Measurements from ENCODE around the gene LETM1.

Gene LETM1

GRCh38 chr4:1873776-1874175 lies 17.8 kb upstream of the LETM1 start:
- H3K4me3 ChIP-seq (ENCODE audit: low read depth, low read length), result no peak overlapping the region

GRCh38 chr4:1873291-1873690 lies 17.3 kb upstream of the LETM1 start:
- peak overlapping the region; percentile 57 for H3K4me3 ChIP-seq (ENCODE audit: low read depth, low read length)
- TF ChIP-seq CTCF (IDR thresholded peaks at IDR 0.05; ENCODE audit: borderline replicate concordance, insufficient read depth, low read depth, low read length), result no peak

More at GRCh38 chr4:1873776-1874175, 17.8 kb upstream of the LETM1 start:
- TF ChIP-seq CTCF (IDR thresholded peaks at IDR 0.05; ENCODE audit: borderline replicate concordance, insufficient read depth, low read depth, low read length), result no peak

GRCh38 chr4:1872870-1873269 lies 16.9 kb upstream of the LETM1 start:
- H3K4me3 ChIP-seq (ENCODE audit: low read depth, low read length), result peak overlapping the region; percentile 57

GRCh38 chr4:1871471-1872021 lies 15.6 kb upstream of the LETM1 start:
- peak overlapping the region; percentile 57 for H3K4me3 ChIP-seq (ENCODE audit: low read depth, low read length)
- TF ChIP-seq CTCF (IDR thresholded peaks at IDR 0.05; ENCODE audit: borderline replicate concordance, insufficient read depth, low read depth, low read length), result no peak

More at GRCh38 chr4:1872870-1873269, 16.9 kb upstream of the LETM1 start:
- no peak for TF ChIP-seq CTCF (IDR thresholded peaks at IDR 0.05; ENCODE audit: borderline replicate concordance, insufficient read depth, low read depth, low read length)

GRCh38 chr4:1870578-1871443 lies 14.9 kb upstream of the LETM1 start, which contains the start of gene NSD2:
NSD2 (plus strand) TSS chr4:1871393; CDS start chr4:1900655, 29,262 bp downstream.
- no peak for TF ChIP-seq CTCF (IDR thresholded peaks at IDR 0.05; ENCODE audit: borderline replicate concordance, insufficient read depth, low read depth, low read length)
- peak within 1 kb of the TSS; percentile 78 for H3K4me3 ChIP-seq (ENCODE audit: low read depth, low read length)

- H3K4me3 ChIP-seq (ENCODE audit: low read depth, low read length), result peak overlapping the region; percentile 78
- no peak for TF ChIP-seq CTCF (IDR thresholded peaks at IDR 0.05; ENCODE audit: borderline replicate concordance, insufficient read depth, low read depth, low read length)
Measured at GRCh38 chr4:1870328-1870577, 14.3 kb upstream of the LETM1 start.
